ENCODE results near the gene TMEM242.

TMEM242 gene

GRCh38 chr6:157287923-157288322 is 35.4 kb downstream of the TMEM242 start:
- WGBS, result 94% methylated on average over 7 of the region's 7 CpGs
- Histone ChIP-seq H4K8ac (ENCODE audit: low read length) (no peak overlapping the region), H2BK12ac (ENCODE audit: low read length in 2 of 2) (no peak overlapping the region), H3K4ac (ENCODE audit: low read depth in 1 of 2, low read length in 2 of 2) (no peak overlapping the region), H3K4me1 (ENCODE audit: control insufficient read depth, insufficient read depth, low read depth, low read length) (no peaks in the 10 kb centered on the region), H2BK5ac (ENCODE audit: low read depth, low read length, poor library complexity, severe bottlenecking) (no peak overlapping the region), H3K14ac (ENCODE audit: low read length in 2 of 2) (no peak overlapping the region), H3K23ac (ENCODE audit: low read length in 2 of 2) (no peak overlapping the region), H3K36me3 (ENCODE audit: control insufficient read depth in 1 of 2, insufficient read depth in 2 of 2, low read depth in 1 of 2, low read length in 2 of 2) (peaks cover 17 to 40% of the 10 kb centered on the region in 2 experiments), H2BK15ac (ENCODE audit: low read depth, poor library complexity, severe bottlenecking) (no peak overlapping the region), H3K4me2 (ENCODE audit: low read length, poor library complexity, severe bottlenecking) (no peak overlapping the region), H2AK5ac (ENCODE audit: low read length, severe bottlenecking) (no peak overlapping the region), H3K4me3 (ENCODE audit: insufficient read depth in 1 of 2, low read depth in 1 of 2, low read length in 2 of 2) (no peak overlapping the region), H3K27me3 (ENCODE audit: control insufficient read depth in 1 of 2, insufficient read depth in 1 of 2, low read length in 2 of 2) (no peaks in the 10 kb centered on the region), H2AFZ (ENCODE audit: low read depth, low read length) (no peak overlapping the region), H4K91ac (ENCODE audit: low read length) (no peak overlapping the region), H3K18ac (ENCODE audit: low read depth in 1 of 2, low read length in 2 of 2) (no peak overlapping the region), H3K27ac (ENCODE audit: low read length, poor library complexity, severe bottlenecking) (no peak overlapping the region), H3K9me3 (ENCODE audit: control insufficient read depth, low read length) (no peaks in the 10 kb centered on the region), H3K9ac (ENCODE audit: low read length) (no peak overlapping the region), H2BK120ac (ENCODE audit: low read depth, low read length) (no peak overlapping the region), H3K79me1 (replicated peaks; ENCODE audit: low read length, poor library complexity, severe bottlenecking) (no peaks in the 10 kb centered on the region)
- no peak for DNase-seq

GRCh38 chr6:157287247-157287850 is 36.0 kb downstream of the TMEM242 start:
- Histone ChIP-seq H2BK5ac (ENCODE audit: low read depth, low read length, poor library complexity, severe bottlenecking) (no peak overlapping the region), H2AFZ (ENCODE audit: low read depth, low read length) (no peak overlapping the region), H2BK15ac (ENCODE audit: low read depth, poor library complexity, severe bottlenecking) (no peak overlapping the region), H3K14ac (ENCODE audit: low read length in 2 of 2) (no peak overlapping the region), H3K36me3 (ENCODE audit: control insufficient read depth in 1 of 2, insufficient read depth in 2 of 2, low read depth in 1 of 2, low read length in 2 of 2) (peaks cover 17 to 35% of the 10 kb centered on the region in 2 experiments), H4K8ac (ENCODE audit: low read length) (no peak overlapping the region), H3K4me3 (ENCODE audit: insufficient read depth in 1 of 2, low read depth in 1 of 2, low read length in 2 of 2) (no peak overlapping the region), H2AK5ac (ENCODE audit: low read length, severe bottlenecking) (no peak overlapping the region), H3K4ac (ENCODE audit: low read depth in 1 of 2, low read length in 2 of 2) (no peak overlapping the region), H3K27ac (ENCODE audit: low read length, poor library complexity, severe bottlenecking) (no peak overlapping the region), H3K4me1 (ENCODE audit: control insufficient read depth, insufficient read depth, low read depth, low read length) (no peaks in the 10 kb centered on the region), H2BK12ac (ENCODE audit: low read length in 2 of 2) (no peak overlapping the region), H3K27me3 (ENCODE audit: control insufficient read depth in 1 of 2, insufficient read depth in 1 of 2, low read length in 2 of 2) (no peaks in the 10 kb centered on the region), H3K23ac (ENCODE audit: low read length in 2 of 2) (no peak overlapping the region), H3K18ac (ENCODE audit: low read depth in 1 of 2, low read length in 2 of 2) (no peak overlapping the region), H3K9ac (ENCODE audit: low read length) (no peak overlapping the region), H3K79me1 (replicated peaks; ENCODE audit: low read length, poor library complexity, severe bottlenecking) (no peaks in the 10 kb centered on the region), H3K4me2 (ENCODE audit: low read length, poor library complexity, severe bottlenecking) (no peak overlapping the region), H3K9me3 (ENCODE audit: control insufficient read depth, low read length) (no peaks in the 10 kb centered on the region), H2BK120ac (ENCODE audit: low read depth, low read length) (no peak overlapping the region), H4K91ac (ENCODE audit: low read length) (no peak overlapping the region)
- WGBS, result 97% methylated on average over 7 of the region's 10 CpGs
- DNase-seq, result no peak

- no peak overlapping the region for H4K8ac ChIP-seq (ENCODE audit: low read length)
- no peak overlapping the region for H3K14ac ChIP-seq (ENCODE audit: low read length in 2 of 2)
- no peaks in the 10 kb centered on the region for H3K9me3 ChIP-seq (ENCODE audit: control insufficient read depth, low read length)
- no peaks in the 10 kb centered on the region for H3K27me3 ChIP-seq (ENCODE audit: control insufficient read depth in 1 of 2, insufficient read depth in 1 of 2, low read length in 2 of 2)
- no peak overlapping the region for H2BK12ac ChIP-seq (ENCODE audit: low read length in 2 of 2)
- no peak overlapping the region for H2BK120ac ChIP-seq (ENCODE audit: low read depth, low read length)
- H3K23ac ChIP-seq (ENCODE audit: low read length in 2 of 2), result no peak overlapping the region
- no peak overlapping the region for H3K4me2 ChIP-seq (ENCODE audit: low read length, poor library complexity, severe bottlenecking)
- no peak overlapping the region for H3K4ac ChIP-seq (ENCODE audit: low read depth in 1 of 2, low read length in 2 of 2)
- no peak overlapping the region for H3K18ac ChIP-seq (ENCODE audit: low read depth in 1 of 2, low read length in 2 of 2)
- H2BK5ac ChIP-seq (ENCODE audit: low read depth, low read length, poor library complexity, severe bottlenecking), result no peak overlapping the region
- 95% methylated on average over 5 of the region's 5 CpGs for WGBS
- H3K36me3 ChIP-seq (ENCODE audit: control insufficient read depth in 1 of 2, insufficient read depth in 2 of 2, low read depth in 1 of 2, low read length in 2 of 2), result peaks cover 14 to 20% of the 10 kb centered on the region in 2 experiments
- no peak overlapping the region for H2AK5ac ChIP-seq (ENCODE audit: low read length, severe bottlenecking)
- H4K91ac ChIP-seq (ENCODE audit: low read length), result no peak overlapping the region
- H2BK15ac ChIP-seq (ENCODE audit: low read depth, poor library complexity, severe bottlenecking), result peak overlapping the region; percentile 13
- H3K4me3 ChIP-seq (ENCODE audit: insufficient read depth in 1 of 2, low read depth in 1 of 2, low read length in 2 of 2), result no peak overlapping the region
- no peak overlapping the region for H2AFZ ChIP-seq (ENCODE audit: low read depth, low read length)
- DNase-seq, result no peak
- H3K4me1 ChIP-seq (ENCODE audit: control insufficient read depth, insufficient read depth, low read depth, low read length), result no peaks in the 10 kb centered on the region
- H3K27ac ChIP-seq (ENCODE audit: low read length, poor library complexity, severe bottlenecking), result no peak overlapping the region
- no peak overlapping the region for H3K9ac ChIP-seq (ENCODE audit: low read length)
- no peaks in the 10 kb centered on the region for H3K79me1 ChIP-seq (replicated peaks; ENCODE audit: low read length, poor library complexity, severe bottlenecking)
These were observed 37.9 kb downstream of the TMEM242 start for GRCh38 chr6:157285422-157285779.

- H3K27me3 ChIP-seq (ENCODE audit: control insufficient read depth in 1 of 2, insufficient read depth in 1 of 2, low read length in 2 of 2), result no peaks in the 10 kb centered on the region
- H3K23ac ChIP-seq (ENCODE audit: low read length in 2 of 2), result no peak overlapping the region
- 94% methylated on average over 14 of the region's 14 CpGs for WGBS
- no peak overlapping the region for H3K4ac ChIP-seq (ENCODE audit: low read depth in 1 of 2, low read length in 2 of 2)
- no peak overlapping the region for H2BK5ac ChIP-seq (ENCODE audit: low read depth, low read length, poor library complexity, severe bottlenecking)
- no peaks in the 10 kb centered on the region for H3K9me3 ChIP-seq (ENCODE audit: control insufficient read depth, low read length)
- no peak overlapping the region for H3K4me2 ChIP-seq (ENCODE audit: low read length, poor library complexity, severe bottlenecking)
- no peak overlapping the region for H2BK15ac ChIP-seq (ENCODE audit: low read depth, poor library complexity, severe bottlenecking)
- no peaks in the 10 kb centered on the region for H3K4me1 ChIP-seq (ENCODE audit: control insufficient read depth, insufficient read depth, low read depth, low read length)
- H3K79me1 ChIP-seq (replicated peaks; ENCODE audit: low read length, poor library complexity, severe bottlenecking), result no peaks in the 10 kb centered on the region
- no peak overlapping the region for H4K8ac ChIP-seq (ENCODE audit: low read length)
- no peak overlapping the region for H2BK12ac ChIP-seq (ENCODE audit: low read length in 2 of 2)
- no peak overlapping the region for H3K18ac ChIP-seq (ENCODE audit: low read depth in 1 of 2, low read length in 2 of 2)
- H2BK120ac ChIP-seq (ENCODE audit: low read depth, low read length), result no peak overlapping the region
- H4K91ac ChIP-seq (ENCODE audit: low read length), result no peak overlapping the region
- no peak overlapping the region for H2AK5ac ChIP-seq (ENCODE audit: low read length, severe bottlenecking)
- H3K9ac ChIP-seq (ENCODE audit: low read length), result no peak overlapping the region
- DNase-seq, result no peak
- H2AFZ ChIP-seq (ENCODE audit: low read depth, low read length), result no peak overlapping the region
- H3K14ac ChIP-seq (ENCODE audit: low read length in 2 of 2), result no peak overlapping the region
- no peak overlapping the region for H3K4me3 ChIP-seq (ENCODE audit: insufficient read depth in 1 of 2, low read depth in 1 of 2, low read length in 2 of 2)
- no peak overlapping the region for H3K27ac ChIP-seq (ENCODE audit: low read length, poor library complexity, severe bottlenecking)
- H3K36me3 ChIP-seq (ENCODE audit: control insufficient read depth in 1 of 2, insufficient read depth in 2 of 2, low read depth in 1 of 2, low read length in 2 of 2), result peaks cover 12 to 15% of the 10 kb centered on the region in 2 experiments
These were observed 38.4 kb downstream of the TMEM242 start for GRCh38 chr6:157284738-157285421.
